GM18498 (cell line): ENCODE results near the gene FAM180A.
"Not testable (repeated sequence)": the region's sequence is repeated elsewhere in the genome, so short reads cannot be mapped to it uniquely, and the experiment has no call there.

Source experiments
- ATAC-seq: cut with Tn5 transposase; IDR thresholded peaks from one replicate; pipeline ENCODE4 v1.9.1; 2021; ENCODE audit warnings: mild to moderate bottlenecking, moderate library complexity; ENCODE audit not compliant: unreplicated experiment

The FAM180A gene

GRCh38 chr7:135748770-135749169 is at the start of gene FAM180A:
Gene FAM180A, minus strand, starts transcription at chr7:135748813. Its CDS starts 233 bp downstream, at chr7:135748580.
- no peak for ATAC-seq

- ATAC-seq = no peak
These were observed 49.5 kb upstream of the FAM180A start for GRCh38 chr7:135798095-135798494.

GRCh38 chr7:135795846-135796570 is 47.4 kb upstream of the FAM180A start:
- ATAC-seq = no peak

- ATAC-seq = no peak
These were observed 45.2 kb upstream of the FAM180A start for GRCh38 chr7:135793841-135794240.

GRCh38 chr7:135792866-135793265 is 44.3 kb upstream of the FAM180A start:
- ATAC-seq = no peak

GRCh38 chr7:135792363-135792668 is 43.7 kb upstream of the FAM180A start:
- ATAC-seq = no peak

- no peak for ATAC-seq
These were observed 43.1 kb upstream of the FAM180A start for GRCh38 chr7:135791543-135792362.

GRCh38 chr7:135790371-135790977 is 41.9 kb upstream of the FAM180A start:
- no peak for ATAC-seq

GRCh38 chr7:135789956-135790355 is 41.3 kb upstream of the FAM180A start:
- no peak for ATAC-seq

GRCh38 chr7:135789431-135789830 is 40.8 kb upstream of the FAM180A start:
- no peak for ATAC-seq

GRCh38 chr7:135786911-135787310 is 38.3 kb upstream of the FAM180A start:
- ATAC-seq = no peak

GRCh38 chr7:135785065-135785464 is 36.5 kb upstream of the FAM180A start:
- ATAC-seq = no peak

GRCh38 chr7:135784013-135784412 is 35.4 kb upstream of the FAM180A start:
- ATAC-seq = no peak

GRCh38 chr7:135782801-135783200 is 34.2 kb upstream of the FAM180A start:
- no peak for ATAC-seq

GRCh38 chr7:135782377-135782776 is 33.8 kb upstream of the FAM180A start:
- no peak for ATAC-seq

GRCh38 chr7:135777626-135778398 is 29.2 kb upstream of the FAM180A start:
- ATAC-seq = no peak

GRCh38 chr7:135775915-135776314 is 27.3 kb upstream of the FAM180A start:
- not testable (repeated sequence) for ATAC-seq

- ATAC-seq = no peak
These were observed 26.6 kb upstream of the FAM180A start for GRCh38 chr7:135775230-135775629.

GRCh38 chr7:135774284-135774683 is 25.7 kb upstream of the FAM180A start:
- no peak for ATAC-seq

GRCh38 chr7:135773464-135773863 is 24.9 kb upstream of the FAM180A start:
- ATAC-seq = no peak

GRCh38 chr7:135772639-135773222 is 24.1 kb upstream of the FAM180A start:
- no peak for ATAC-seq
